WTC11 (cell line): ENCODE data around the gene CPVL. TPM values are rescaled to one million over a fixed set of nuclear protein-coding genes. Genes with fewer than 3 reads are reported as not detected.

Source experiments
- ATAC-seq: fragments of 200-7000 bp; cut with Tn5 transposase; 2 replicates; pipeline ENCODE4 v1.10.0; 2021; ENCODE audit warnings: mild to moderate bottlenecking, moderate library complexity
- CTCF ChIA-PET: fragments of 300-600 bp; sonication (Branson Sonifier 250); formaldehyde crosslinking; loops from one replicate; lab custom pipeline; 2021; ENCODE audit warnings: antibody characterized with exemption; lab: Charles Lee
- POLR2A ChIA-PET: fragments of 350-600 bp; sonication (Branson Sonifier 250); formaldehyde crosslinking; loops from one replicate; lab custom pipeline; 2021; ENCODE audit warnings: antibody characterized with exemption; lab: Charles Lee
- DNase-seq: peaks from one replicate; pipeline ENCODE4 v3.0.0; 2021; ENCODE audit warnings: low spot score
- H3K27ac Mint-ChIP-seq: 2 replicates; pipeline ENCODE4 v1.8.0; 2021; ENCODE audit warnings: mixed read lengths
- H3K27me3 Mint-ChIP-seq: 2 replicates; pipeline ENCODE4 v1.8.0; 2021; ENCODE audit warnings: low read depth, mild to moderate bottlenecking, moderate library complexity, mixed read lengths
- H3K36me3 Mint-ChIP-seq: 2 replicates; pipeline ENCODE4 v1.8.0; 2021; ENCODE audit warnings: mixed read lengths
- H3K4me1 Mint-ChIP-seq: 2 replicates; pipeline ENCODE4 v1.8.0; 2022; ENCODE audit warnings: mixed read lengths
- H3K4me3 Mint-ChIP-seq: 2 replicates; pipeline ENCODE4 v1.8.0; 2021; ENCODE audit warnings: mild to moderate bottlenecking, moderate library complexity, mixed read lengths
- H3K9me3 Mint-ChIP-seq: 2 replicates; pipeline ENCODE4 v1.8.0; 2021; ENCODE audit warnings: mixed read lengths
- AFF4 ChIP-seq: sonication (generic); formaldehyde crosslinking; IDR thresholded peaks from 2 replicates; pipeline ENCODE4 v1.8.1; 2023; ENCODE audit warnings: mild to moderate bottlenecking, missing genetic modification reagents, borderline replicate concordance
- ATF1 ChIP-seq: sonication (generic); formaldehyde crosslinking; IDR thresholded peaks from 2 replicates; pipeline ENCODE4 v1.8.1; 2023; ENCODE audit warnings: mild to moderate bottlenecking, moderate library complexity, missing genetic modification reagents
- CBFB ChIP-seq: sonication (generic); formaldehyde crosslinking; IDR thresholded peaks from 2 replicates; pipeline ENCODE4 v1.8.1; 2022; ENCODE audit warnings: mild to moderate bottlenecking, low read depth, missing genetic modification reagents
- CDX4 ChIP-seq: fragments of 250-450 bp; sonication (Bioruptor Pico); IDR thresholded peaks from 2 replicates; pipeline ENCODE4 v1.9.0; 2021; ENCODE audit warnings: moderate library complexity, mild to moderate bottlenecking, inconsistent platforms, borderline replicate concordance
- ELF4 ChIP-seq: sonication (generic); formaldehyde crosslinking; IDR thresholded peaks from 2 replicates; pipeline ENCODE4 v1.8.1; 2022; ENCODE audit warnings: low read depth, mild to moderate bottlenecking, moderate library complexity, missing genetic modification reagents
- ERG ChIP-seq: fragments of 250-450 bp; sonication (Bioruptor Pico); IDR thresholded peaks from 2 replicates; pipeline ENCODE4 v1.8.0; 2021; ENCODE audit warnings: mild to moderate bottlenecking
- FOXP4 ChIP-seq: sonication (generic); formaldehyde crosslinking; IDR thresholded peaks from 2 replicates; pipeline ENCODE4 v1.8.0; 2022; ENCODE audit warnings: mild to moderate bottlenecking, missing genetic modification reagents
- GABPB1 ChIP-seq: sonication (generic); formaldehyde crosslinking; IDR thresholded peaks from 2 replicates; pipeline ENCODE4 v1.8.1; 2023; ENCODE audit warnings: mild to moderate bottlenecking, missing genetic modification reagents
- JAZF1 ChIP-seq: fragments of 250-450 bp; sonication (Bioruptor Pico); IDR thresholded peaks from 2 replicates; pipeline ENCODE4 v1.9.0; 2021; ENCODE audit warnings: moderate library complexity, mild to moderate bottlenecking, inconsistent platforms
- PRDM15 ChIP-seq: sonication (generic); formaldehyde crosslinking; IDR thresholded peaks from 2 replicates; pipeline ENCODE4 v1.8.0; 2022; ENCODE audit warnings: missing genetic modification reagents
- PREB ChIP-seq: sonication (generic); formaldehyde crosslinking; IDR thresholded peaks from 2 replicates; pipeline ENCODE4 v1.8.1; 2022; ENCODE audit warnings: mild to moderate bottlenecking, missing genetic modification reagents, moderate library complexity, borderline replicate concordance
- TCF7 ChIP-seq: sonication (generic); formaldehyde crosslinking; IDR thresholded peaks from 2 replicates; pipeline ENCODE4 v1.8.0; 2022; ENCODE audit warnings: mild to moderate bottlenecking, low read depth, missing genetic modification reagents, moderate library complexity
- TEAD4 ChIP-seq: sonication (generic); formaldehyde crosslinking; IDR thresholded peaks from 2 replicates; pipeline ENCODE4 v1.8.0; 2022; ENCODE audit warnings: mild to moderate bottlenecking, missing genetic modification reagents
- USF1 ChIP-seq: sonication (generic); formaldehyde crosslinking; IDR thresholded peaks from 2 replicates; pipeline ENCODE4 v1.8.0; 2022; ENCODE audit warnings: mild to moderate bottlenecking, missing genetic modification reagents
- ZNF263 ChIP-seq: sonication (generic); formaldehyde crosslinking; IDR thresholded peaks from 2 replicates; pipeline ENCODE4 v1.8.1; 2022; ENCODE audit warnings: low read depth, mild to moderate bottlenecking, moderate library complexity, missing genetic modification reagents
- ZNF396 ChIP-seq: fragments of 250-450 bp; sonication (Bioruptor Pico); IDR thresholded peaks from 2 replicates; pipeline ENCODE4 v1.8.0; 2021; ENCODE audit warnings: mild to moderate bottlenecking, moderate library complexity, borderline replicate concordance
- ZSCAN18 ChIP-seq: fragments of 250-450 bp; sonication (Bioruptor Pico); IDR thresholded peaks from 2 replicates; pipeline ENCODE4 v2.1.2; 2022; ENCODE audit warnings: mild to moderate bottlenecking, moderate library complexity
- total RNA-seq: library from RNA; stranded (reverse); gene quantifications from 3 replicates; pipeline ENCODE4 v1.2.3, GENCODE V29; 2021

CPVL gene
- total RNA-seq, 1 experiment from 2014 or later: 34.2 TPM

- TF ChIP-seq ZNF396 (no peak), TCF7 (CRISPR knock-in tag) (no peak), ZSCAN18 (no peak), ERG (CRISPR knock-in tag) (no peak), PRDM15 (CRISPR knock-in tag) (no peak), ZNF263 (CRISPR knock-in tag) (no peak), PREB (no peak), ELF4 (CRISPR knock-in tag) (no peak), AFF4 (CRISPR knock-in tag) (no peak), ATF1 (CRISPR knock-in tag) (no peak)
Observed at GRCh38 chr7:28999895-29000716, 146.2 kb downstream of the CPVL start (continued).

GRCh38 chr7:28999427-28999826 is 146.9 kb downstream of the CPVL start:
- H3K4me3 Mint-ChIP-seq: no peak overlapping the region
- peaks cover 16% of the 10 kb centered on the region for H3K36me3 Mint-ChIP-seq
- ATAC-seq: no peak
- POLR2A ChIA-PET: no interaction called here
- no peak overlapping the region; the same call in 1 of the 2 replicates for H3K27ac Mint-ChIP-seq
- peaks cover 26% of the 10 kb centered on the region for H3K4me1 Mint-ChIP-seq
- H3K9me3 Mint-ChIP-seq: peaks cover 18% of the 10 kb centered on the region
- no peak for DNase-seq
- CTCF ChIA-PET: interaction anchor here (1.1 to 1.2 kb wide), 2 partner anchors 78 to 107 kb away, joined by 3 read pairs; no protein-coding TSS in a partner anchor
- no peaks in the 10 kb centered on the region for H3K27me3 Mint-ChIP-seq
- TF ChIP-seq CBFB (CRISPR knock-in tag) (no peak), JAZF1 (CRISPR knock-in tag) (no peak), TEAD4 (CRISPR knock-in tag) (no peak), CDX4 (no peak), GABPB1 (CRISPR knock-in tag) (no peak), ATF1 (CRISPR knock-in tag) (no peak), USF1 (CRISPR knock-in tag) (no peak), FOXP4 (no peak)
